HT1080 (cell line): ENCODE results near the gene NXPE1. TPM values are rescaled to one million over a fixed set of nuclear protein-coding genes. Genes with fewer than 3 reads are reported as not detected.

Source experiments
- small RNA-seq: library from RNA; depleted of rRNA; stranded (forward); fragments of <200 nt; gene quantifications from one replicate; pipeline ENCODE3, GENCODE V24; 2014
- total RNA-seq: library from RNA; depleted of rRNA; stranded (reverse); fragments of >200 nt; shearing (Covaris generic); gene quantifications from 2 replicates; pipeline ENCODE4 v1.2.3, GENCODE V29; 2014; rRNA removed

NXPE1 gene
- total RNA-seq, 1 experiment from 2014 or later: not detected

Small RNAs within 50 kb of the gene (small RNA-seq; reads per million reads assigned to genes)
- gene RF01210: not detected

Other genes starting within 250 kb of the NXPE1 start
- 4.8 and 6.0 TPM in 2 replicates for gene C11orf71, start 159.4 kb downstream of the NXPE1 start, total RNA-seq
- gene RBM7, start 159.2 kb downstream of the NXPE1 start, total RNA-seq: 22.3 and 43.0 TPM in 2 replicates
- 217 and 231 TPM in 2 replicates for gene REXO2, start 120.4 kb downstream of the NXPE1 start, total RNA-seq
- gene NXPE4, start 35.9 kb upstream of the NXPE1 start, total RNA-seq: not detected in 2 replicates
- not detected in 2 replicates for gene NXPE2, start 118.6 kb upstream of the NXPE1 start, total RNA-seq